Measurements from ENCODE around the gene PHYKPL. TPM values are rescaled to one million over a fixed set of nuclear protein-coding genes. Genes with fewer than 3 reads are reported as not detected.

Gene PHYKPL
- total RNA-seq, 1 experiment from 2014 or later = 48.8 TPM

DNA sequence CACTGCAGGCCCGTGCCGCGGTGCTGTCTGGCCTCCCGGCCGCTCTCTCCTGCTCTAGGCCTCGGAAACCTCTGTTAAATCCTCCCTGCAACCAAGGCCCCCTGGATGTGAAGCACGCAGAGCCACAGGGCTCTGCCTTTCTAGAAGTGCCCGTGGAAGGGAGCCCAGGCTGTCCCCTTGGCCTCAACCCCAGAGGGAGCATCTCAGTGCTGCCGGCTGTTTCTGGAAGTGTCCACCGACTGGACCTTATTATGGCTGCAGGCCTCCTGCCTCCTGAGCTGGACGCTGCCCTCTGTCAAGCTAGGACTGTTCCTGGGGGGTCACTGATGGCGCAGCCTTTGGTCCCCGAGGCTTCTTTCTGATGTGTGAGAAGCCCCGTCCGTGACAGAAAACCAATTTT, 40.4 kb upstream of the PHYKPL start:
- Histone ChIP-seq H2BK120ac (ENCODE audit: low read depth, low read length, poor library complexity, severe bottlenecking) (no peak overlapping the region), H3K9ac (ENCODE audit: extremely low read depth, insufficient read length, low read length) (no peak overlapping the region), H3K27me3 (ENCODE audit: insufficient read depth, low read length) (no peaks in the 10 kb centered on the region), H3K23ac (ENCODE audit: insufficient read length, low read depth, low read length) (no peak overlapping the region), H2BK15ac (ENCODE audit: low read depth, low read length) (no peak overlapping the region), H2BK5ac (ENCODE audit: insufficient read length, low read length) (no peak overlapping the region), H3K18ac (ENCODE audit: insufficient read length, low read depth, low read length) (no peak overlapping the region), H4K5ac (ENCODE audit: insufficient read length, low read depth, low read length) (no peak overlapping the region), H3K27ac (ENCODE audit: insufficient read length, low read depth, low read length) (no peak overlapping the region), H4K91ac (ENCODE audit: insufficient read length, low read depth, low read length) (no peak overlapping the region), H3K56ac (ENCODE audit: insufficient read length, low read depth, low read length) (no peak overlapping the region), H3K4ac (ENCODE audit: low read depth, low read length) (no peak overlapping the region), H2AFZ (ENCODE audit: low read length) (no peak overlapping the region), H3T11ph (ENCODE audit: low read length) (no peak overlapping the region), H3K4me2 (ENCODE audit: insufficient read depth, insufficient read length, low read length) (no peak overlapping the region), H2BK12ac (ENCODE audit: insufficient read length, low read depth, low read length) (no peak overlapping the region), H3K4me1 (ENCODE audit: insufficient read depth, low read length) (no peaks in the 10 kb centered on the region), H2AK5ac (ENCODE audit: insufficient read length, low read length) (no peak overlapping the region), H4K20me1 (ENCODE audit: control insufficient read depth, insufficient read depth, insufficient read length) (no peaks in the 10 kb centered on the region), H4K8ac (replicated peaks; ENCODE audit: insufficient read length, low read depth, low read length) (no peak overlapping the region), H3K79me1 (ENCODE audit: insufficient read depth, low read depth, low read length, poor library complexity, severe bottlenecking) (no peaks in the 10 kb centered on the region), H3K14ac (ENCODE audit: insufficient read depth, low read length) (no peak overlapping the region), H2BK20ac (ENCODE audit: low read depth, low read length, poor library complexity, severe bottlenecking) (no peak overlapping the region), H3K23me2 (ENCODE audit: insufficient read length, low read depth, low read length, poor library complexity, severe bottlenecking) (no peaks in the 10 kb centered on the region), H3K9me3 (ENCODE audit: control insufficient read depth, low read depth, low read length) (no peaks in the 10 kb centered on the region), H3K79me2 (ENCODE audit: insufficient read depth, low read length) (no peaks in the 10 kb centered on the region)
- TF ChIP-seq, protein P1, sequence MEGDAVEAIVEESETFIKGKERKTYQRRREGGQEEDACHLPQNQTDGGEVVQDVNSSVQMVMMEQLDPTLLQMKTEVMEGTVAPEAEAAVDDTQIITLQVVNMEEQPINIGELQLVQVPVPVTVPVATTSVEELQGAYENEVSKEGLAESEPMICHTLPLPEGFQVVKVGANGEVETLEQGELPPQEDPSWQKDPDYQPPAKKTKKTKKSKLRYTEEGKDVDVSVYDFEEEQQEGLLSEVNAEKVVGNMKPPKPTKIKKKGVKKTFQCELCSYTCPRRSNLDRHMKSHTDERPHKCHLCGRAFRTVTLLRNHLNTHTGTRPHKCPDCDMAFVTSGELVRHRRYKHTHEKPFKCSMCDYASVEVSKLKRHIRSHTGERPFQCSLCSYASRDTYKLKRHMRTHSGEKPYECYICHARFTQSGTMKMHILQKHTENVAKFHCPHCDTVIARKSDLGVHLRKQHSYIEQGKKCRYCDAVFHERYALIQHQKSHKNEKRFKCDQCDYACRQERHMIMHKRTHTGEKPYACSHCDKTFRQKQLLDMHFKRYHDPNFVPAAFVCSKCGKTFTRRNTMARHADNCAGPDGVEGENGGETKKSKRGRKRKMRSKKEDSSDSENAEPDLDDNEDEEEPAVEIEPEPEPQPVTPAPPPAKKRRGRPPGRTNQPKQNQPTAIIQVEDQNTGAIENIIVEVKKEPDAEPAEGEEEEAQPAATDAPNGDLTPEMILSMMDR (conservative IDR thresholded peaks at IDR 0.05) = no peak
- Mint-ChIP-seq H3K36me3 (ENCODE audit: insufficient read depth in 1 of 3, low read depth in 3 of 3) (no peaks in the 10 kb centered on the region; a peak in 1 of 7 replicates), H3K27ac (peak overlapping the region in 1 of 3 experiments; percentile 77; a peak in 1 of 7 replicates), H3K4me1 (no peaks in the 10 kb centered on the region), H3K4me3 (no peak overlapping the region), H3K9me3 (peaks cover 0 to 5% of the 10 kb centered on the region in 2 experiments; a peak in 1 of 5 replicates), H3K27me3 (ENCODE audit: low read depth) (peaks cover 15% of the 10 kb centered on the region)
- WGBS (ENCODE audit: extremely low coverage, insufficient read length, low lambda C conversion rate) = no CpG with 5 or more reads among the region's 15 CpGs
- DNase-seq = no peak
